ENCODE measurements around the gene BRF1.

The BRF1 gene

DNA sequence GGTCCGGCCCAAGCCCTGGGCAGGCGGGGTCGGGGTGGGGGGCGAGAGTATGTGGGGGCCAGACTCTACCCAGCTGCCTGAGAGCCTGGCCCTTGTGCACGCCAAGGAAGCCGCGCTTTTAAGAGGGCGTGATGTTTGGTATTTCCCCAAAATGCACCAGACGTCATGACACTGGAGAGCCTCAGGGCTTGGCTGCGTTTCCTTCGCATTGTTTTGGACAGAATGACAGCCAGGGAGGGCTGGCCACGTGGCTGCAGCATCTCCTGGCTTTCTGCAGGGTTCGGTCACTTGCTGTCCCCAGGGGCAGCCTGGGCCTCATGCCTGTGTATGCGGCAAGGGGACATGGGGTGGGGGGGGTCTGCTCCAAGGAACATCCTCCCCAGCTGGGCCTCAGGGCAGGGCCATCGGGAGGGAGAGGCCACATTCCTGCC is 103.6 kb downstream of the BRF1 start:
- DNase-seq (ENCODE audit: low read depth in 3 of 3, low spot score in 1 of 3) = no peak

- no peak for DNase-seq (ENCODE audit: low read depth in 3 of 3, low spot score in 1 of 3)
Measured at GRCh38 chr14:105196265-105196960, 104.4 kb downstream of the BRF1 start.

GRCh38 chr14:105195522-105196264 is 105.1 kb downstream of the BRF1 start:
- DNase-seq (ENCODE audit: low read depth in 3 of 3, low spot score in 1 of 3) = no peak

DNA sequence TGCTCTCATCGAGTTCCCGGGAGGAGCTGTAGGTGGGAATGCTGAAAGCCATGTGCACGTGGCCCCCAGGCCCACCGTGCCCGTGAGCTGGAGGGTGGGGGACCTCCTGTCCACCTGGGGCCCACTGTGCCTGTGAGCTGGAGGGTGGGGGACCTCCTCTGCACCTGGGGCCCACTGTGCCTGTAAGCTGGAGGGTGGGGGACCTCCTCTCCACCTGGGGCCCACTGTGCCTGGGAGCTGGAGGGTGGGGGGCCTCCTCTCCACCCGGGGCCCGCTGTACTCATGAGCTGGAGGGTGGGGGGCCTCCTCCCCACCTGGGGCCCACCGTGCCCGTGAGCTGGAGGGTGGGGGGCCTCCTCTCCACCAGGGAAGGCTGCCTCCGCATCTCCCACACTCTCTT is 105.8 kb downstream of the BRF1 start:
- DNase-seq (ENCODE audit: low read depth in 3 of 3, low spot score in 1 of 3) = no peak

DNA sequence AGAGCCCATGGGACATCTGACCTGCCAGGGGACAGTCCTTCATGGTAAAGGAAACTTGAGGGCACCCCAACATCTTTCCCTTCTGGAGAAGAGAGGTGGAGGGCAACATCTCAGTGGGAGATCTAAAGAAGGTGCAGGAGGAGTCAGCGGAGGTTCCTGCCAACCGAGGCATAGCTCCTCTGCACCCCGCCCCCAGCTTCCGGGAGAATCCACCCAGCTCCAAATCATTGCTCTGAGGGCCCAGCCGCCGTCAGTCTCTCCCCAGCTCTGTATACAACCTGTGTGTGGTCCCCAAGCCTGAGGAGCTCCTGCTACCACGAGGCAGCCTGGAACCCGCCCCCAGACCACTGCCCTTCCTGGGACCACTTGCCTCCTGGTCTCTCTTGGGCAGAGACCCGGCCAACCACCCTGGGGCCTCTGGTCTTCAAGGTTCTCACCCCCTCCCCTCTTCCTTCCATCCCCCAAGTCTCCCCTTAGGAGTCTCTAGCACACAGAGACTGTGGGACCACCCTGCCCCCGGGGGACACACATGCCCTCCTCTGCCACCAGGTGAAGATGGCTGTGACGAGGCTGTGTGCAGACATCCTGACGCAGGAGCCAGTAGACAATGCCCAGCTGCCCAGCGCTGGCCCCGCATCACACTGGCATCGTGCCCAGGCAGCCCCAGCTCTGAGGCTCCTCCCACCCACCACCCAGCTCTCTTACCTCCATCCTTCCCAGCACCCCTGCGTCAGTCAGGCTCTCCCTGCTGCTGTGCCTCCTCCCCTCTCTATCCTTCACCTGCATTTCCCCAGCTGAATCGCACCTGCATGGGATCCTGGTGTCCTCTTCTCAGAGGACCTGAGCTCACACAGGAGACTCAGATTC is 106.7 kb downstream of the BRF1 start:
- no peak for DNase-seq (ENCODE audit: low read depth in 3 of 3, low spot score in 1 of 3)

- no peak for DNase-seq (ENCODE audit: low read depth in 3 of 3, low spot score in 1 of 3)
Measured at GRCh38 chr14:105192866-105193731, 107.7 kb downstream of the BRF1 start.

DNA sequence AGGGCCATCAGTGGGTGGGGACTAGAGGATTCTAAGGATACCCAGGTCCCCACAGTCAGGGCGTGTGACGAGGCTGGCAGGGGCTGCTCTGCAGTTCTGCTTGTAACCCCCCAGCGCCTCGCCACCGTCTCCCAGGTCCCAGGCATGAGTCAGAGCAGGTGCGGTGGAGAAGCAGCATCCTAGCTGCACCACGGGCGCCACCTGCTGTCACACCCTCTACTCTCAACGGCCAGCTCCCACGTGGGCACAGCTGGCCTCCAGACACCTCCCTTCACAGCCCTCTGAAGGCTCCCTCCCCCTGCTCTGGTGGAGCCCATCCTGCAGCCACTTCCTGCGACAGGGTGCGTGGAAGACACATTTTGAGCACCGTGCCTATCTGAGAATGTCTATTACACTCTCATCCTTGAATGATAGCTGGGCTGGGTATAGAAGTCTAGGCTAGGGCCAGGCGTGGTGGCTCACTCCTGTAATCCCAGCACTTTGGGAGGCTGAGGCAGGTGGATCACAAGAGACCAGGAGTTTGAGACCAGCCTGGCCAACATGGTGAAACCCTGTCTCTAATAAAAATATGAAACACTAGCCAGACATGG is 112.8 kb downstream of the BRF1 start:
- no peak for DNase-seq (ENCODE audit: low read depth in 3 of 3, low spot score in 1 of 3)

GRCh38 chr14:105187116-105187515 is 113.7 kb downstream of the BRF1 start:
- no peak for DNase-seq (ENCODE audit: low read depth in 3 of 3, low spot score in 1 of 3)

- DNase-seq (ENCODE audit: low read depth in 3 of 3, low spot score in 1 of 3) = no peak
Measured at GRCh38 chr14:105185973-105186372, 114.8 kb downstream of the BRF1 start.

DNA sequence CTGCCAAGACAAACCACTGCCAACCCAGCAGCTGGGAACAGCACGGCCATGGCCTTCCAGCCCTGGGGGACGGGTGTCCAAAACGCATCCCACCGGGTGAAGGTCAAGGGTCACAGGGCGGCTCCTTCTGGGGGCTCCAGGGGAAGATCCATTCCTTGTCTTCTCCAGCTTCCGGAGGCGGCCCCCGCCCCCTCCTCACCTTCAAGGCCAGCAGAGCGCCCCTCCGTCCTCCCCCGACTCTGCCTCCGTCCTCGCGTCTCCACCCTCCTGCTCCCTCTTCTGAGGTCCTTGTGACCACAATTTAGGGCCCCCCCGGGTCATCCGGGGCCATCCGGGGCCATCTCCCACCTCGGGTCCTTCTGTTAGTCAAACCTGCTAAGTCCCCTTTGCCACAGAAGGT is 115.8 kb downstream of the BRF1 start:
- DNase-seq (ENCODE audit: low read depth in 3 of 3, low spot score in 1 of 3) = no peak

GRCh38 chr14:105184461-105184860 is 116.3 kb downstream of the BRF1 start:
- DNase-seq (ENCODE audit: low read depth in 3 of 3, low spot score in 1 of 3) = no peak

DNA sequence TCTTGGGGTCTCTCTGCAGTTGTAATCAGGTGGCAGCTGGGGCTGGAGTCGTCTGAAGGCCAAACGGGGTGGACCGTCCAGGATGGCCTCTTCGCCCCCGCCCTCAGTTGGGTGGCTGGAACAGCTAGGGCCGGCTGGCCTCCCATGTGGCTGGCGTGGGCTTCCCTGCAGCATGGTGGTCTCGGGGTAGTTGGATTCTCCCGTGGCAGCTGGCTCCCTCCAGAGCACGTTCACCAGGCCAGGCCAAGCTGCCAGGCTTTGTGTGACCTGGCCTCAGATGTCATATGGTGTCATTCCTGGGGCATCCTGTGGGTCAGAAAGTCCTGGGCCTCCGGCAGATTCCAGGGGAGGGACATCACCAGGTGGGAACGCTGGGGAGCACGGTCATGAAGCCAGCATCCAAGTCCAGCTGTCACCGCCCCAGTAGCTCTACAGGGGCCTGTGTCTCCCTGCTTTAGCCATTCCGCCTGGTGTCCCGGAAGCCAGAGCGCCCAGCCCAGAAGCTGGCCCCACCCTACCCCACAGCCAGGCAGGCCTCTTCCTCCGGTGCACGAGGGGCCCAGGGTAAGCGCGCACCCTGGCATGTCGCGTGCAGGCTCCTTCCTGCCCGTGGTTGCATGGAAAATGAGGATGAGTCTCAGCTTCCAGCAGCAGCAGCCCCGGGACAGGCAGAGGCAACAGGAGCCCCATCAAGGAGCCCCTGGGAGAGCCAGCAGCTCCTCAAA is 118.3 kb downstream of the BRF1 start:
- no peak for DNase-seq (ENCODE audit: low read depth in 3 of 3, low spot score in 1 of 3)

DNA sequence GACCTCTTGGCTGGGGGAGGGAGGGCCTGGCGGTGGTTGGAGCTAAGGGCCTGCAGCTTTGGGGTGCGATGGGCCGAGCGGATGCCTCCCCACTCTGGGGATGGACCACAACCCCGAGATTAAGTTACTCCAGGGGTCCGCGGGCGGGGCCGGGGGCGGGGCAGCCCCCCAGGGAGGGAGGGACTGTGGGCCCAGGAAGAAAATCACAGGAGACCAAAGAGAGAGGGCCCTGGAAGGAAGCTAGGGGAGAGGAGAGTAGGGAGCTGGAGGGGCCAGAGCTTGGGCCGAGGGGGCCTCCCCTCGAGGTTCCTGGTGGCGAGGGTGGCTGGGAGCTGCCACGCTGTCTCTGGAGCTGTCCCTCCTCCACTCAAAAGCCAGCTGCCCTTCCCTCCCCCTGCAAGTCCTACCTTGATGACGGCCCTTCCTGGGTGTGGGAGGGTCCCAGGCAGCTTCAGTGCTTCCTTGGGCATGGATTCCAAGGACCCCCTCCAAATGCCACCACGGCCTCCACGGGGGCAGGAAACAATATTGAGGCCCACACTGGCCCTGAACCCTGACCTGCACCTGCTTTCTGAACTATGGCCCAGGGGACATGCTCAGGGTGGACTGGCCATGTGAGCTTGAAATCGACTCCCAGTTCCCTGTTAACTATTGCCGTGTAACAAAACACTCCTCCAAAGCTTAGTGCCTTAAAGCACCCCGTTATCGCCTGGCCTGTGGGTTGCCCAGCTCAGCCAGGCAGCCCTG is 119.1 kb downstream of the BRF1 start:
- no peak for DNase-seq (ENCODE audit: low read depth in 3 of 3, low spot score in 1 of 3)

GRCh38 chr14:105180592-105181548 is 119.9 kb downstream of the BRF1 start, which contains the start of gene NUDT14:
NUDT14 (minus strand) TSS chr14:105181312; CDS start chr14:105181209, 103 bp downstream.
- peak; percentile 60 to 87 (median 84) for DNase-seq (ENCODE audit: low read depth in 3 of 3, low spot score in 1 of 3)

- no peak for DNase-seq (ENCODE audit: low read depth in 3 of 3, low spot score in 1 of 3)
Measured at GRCh38 chr14:105179191-105179590, 121.6 kb downstream of the BRF1 start.

DNA sequence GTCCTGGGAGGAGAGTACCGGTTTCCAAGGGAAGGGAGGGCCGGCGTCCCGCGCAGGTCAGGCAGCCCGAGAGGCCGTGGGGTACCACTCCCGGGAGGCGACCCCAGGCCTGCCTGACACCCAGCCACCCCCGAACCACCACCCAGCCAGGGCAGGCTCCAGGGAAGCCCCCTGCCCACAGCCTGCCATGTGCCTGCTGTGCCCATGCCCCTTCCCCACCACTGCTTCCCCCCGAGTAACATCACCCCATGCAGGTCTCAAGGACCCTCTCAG is 122.0 kb downstream of the BRF1 start:
- DNase-seq (ENCODE audit: low read depth in 3 of 3, low spot score in 1 of 3) = no peak

DNA sequence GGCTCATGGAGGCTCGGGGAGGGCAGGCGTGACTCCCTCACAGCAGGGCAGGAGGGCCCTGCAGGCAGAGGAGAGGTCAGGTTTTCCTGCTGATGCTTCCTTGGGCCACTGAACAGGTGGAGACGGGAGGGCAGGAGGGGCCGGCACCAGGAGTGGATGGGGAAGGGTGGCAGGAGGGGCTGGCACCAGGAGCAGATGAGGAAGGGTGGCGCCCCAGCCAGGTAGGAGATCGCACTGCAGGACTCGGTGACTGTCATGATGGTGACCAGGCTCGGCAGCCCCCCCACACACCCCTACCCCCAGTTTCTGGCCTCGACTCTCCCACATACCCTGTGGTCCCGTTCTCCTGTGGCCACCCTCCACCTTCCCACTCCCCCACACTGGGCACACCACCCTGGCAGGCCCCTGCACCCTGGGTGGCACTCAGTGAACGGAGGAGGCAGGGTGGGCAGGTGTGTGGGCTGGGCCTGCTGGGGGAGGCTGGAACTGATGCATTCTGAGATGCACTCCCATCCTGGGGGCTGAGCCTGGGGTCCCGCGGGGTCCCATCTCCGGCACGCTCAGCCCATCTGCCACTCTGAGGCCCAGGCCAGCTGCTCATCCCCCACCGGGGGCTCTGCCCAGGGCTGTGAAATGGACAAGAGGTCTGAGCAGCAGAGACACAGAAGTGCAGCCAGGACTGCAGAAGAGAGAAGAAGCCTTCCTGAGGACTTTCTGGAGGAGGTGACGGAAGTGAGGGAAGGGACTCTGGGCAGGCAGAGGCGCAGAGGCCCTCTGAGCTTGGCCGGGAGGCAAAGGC is 122.5 kb downstream of the BRF1 start:
- DNase-seq (ENCODE audit: low read depth in 3 of 3, low spot score in 1 of 3) = no peak
